Activated CD4-positive, alpha-beta T cell treated with anti-CD3 and anti-CD28 coated beads for 24 hours (primary cell): ENCODE measurements around the gene RTN4R.

ENCODE experiments used
- DNase-seq, 2 donors: peaks; one replicate each; pipeline ENCODE4 v3.0.0-alpha.2; 2020; ENCODE audit warnings: low read depth in 2 of 2

RTN4R gene

GRCh38 chr22:20216863-20217499 lies 51.1 kb downstream of the RTN4R start:
- no peak for DNase-seq

- no peak for DNase-seq
These were observed 52.4 kb downstream of the RTN4R start for GRCh38 chr22:20215742-20216141.

- DNase-seq, result no peak
These were observed 53.3 kb downstream of the RTN4R start for GRCh38 chr22:20214853-20215252.

- DNase-seq, result no peak
These were observed 54.0 kb downstream of the RTN4R start for GRCh38 chr22:20213833-20214708.

DNA sequence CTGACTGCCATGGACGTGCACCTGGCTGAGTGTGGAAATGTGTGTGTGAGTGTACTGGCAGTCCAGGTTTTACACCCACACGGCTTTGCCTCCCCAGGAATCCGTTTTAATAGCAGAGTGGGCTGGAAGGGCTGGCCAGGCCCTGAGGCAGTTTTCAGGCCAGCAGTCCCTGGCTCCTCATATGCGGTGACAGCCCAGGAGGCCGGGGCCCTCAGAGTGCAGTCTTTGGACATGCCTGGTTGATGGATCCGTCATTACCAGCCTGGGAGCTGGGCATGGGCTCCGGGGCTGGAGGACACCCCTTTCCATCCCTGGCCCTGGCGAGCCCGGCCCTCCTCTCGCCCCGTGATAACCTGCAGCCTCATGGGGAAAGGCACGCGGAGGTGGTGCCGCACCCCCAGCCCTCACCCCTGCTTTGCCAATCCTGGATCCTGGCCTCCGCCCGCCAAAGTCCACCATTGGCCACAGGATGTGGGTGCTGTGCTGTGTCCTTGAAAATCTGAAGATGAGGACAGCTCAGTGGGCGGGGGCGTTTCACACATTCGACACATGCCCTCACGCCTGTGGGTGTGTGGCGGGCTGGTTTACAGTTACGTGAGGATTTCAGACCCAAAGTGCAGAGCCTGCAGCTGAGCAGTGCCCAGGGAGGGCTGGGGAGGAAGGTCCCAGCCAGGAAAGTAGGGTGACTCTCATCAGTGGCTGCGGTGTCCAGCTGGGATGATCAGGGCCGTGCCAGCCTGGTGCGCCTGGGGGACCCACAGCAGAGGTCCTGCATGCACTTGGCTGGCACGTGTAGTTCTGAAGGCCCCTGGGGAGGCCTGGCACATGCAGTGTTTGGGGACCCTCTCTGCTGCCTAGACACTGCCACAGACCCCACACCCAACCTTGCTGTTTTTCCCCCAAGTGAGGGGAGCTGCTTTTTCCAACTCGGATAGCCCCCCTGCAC lies 55.1 kb downstream of the RTN4R start:
- DNase-seq, result no peak

DNA sequence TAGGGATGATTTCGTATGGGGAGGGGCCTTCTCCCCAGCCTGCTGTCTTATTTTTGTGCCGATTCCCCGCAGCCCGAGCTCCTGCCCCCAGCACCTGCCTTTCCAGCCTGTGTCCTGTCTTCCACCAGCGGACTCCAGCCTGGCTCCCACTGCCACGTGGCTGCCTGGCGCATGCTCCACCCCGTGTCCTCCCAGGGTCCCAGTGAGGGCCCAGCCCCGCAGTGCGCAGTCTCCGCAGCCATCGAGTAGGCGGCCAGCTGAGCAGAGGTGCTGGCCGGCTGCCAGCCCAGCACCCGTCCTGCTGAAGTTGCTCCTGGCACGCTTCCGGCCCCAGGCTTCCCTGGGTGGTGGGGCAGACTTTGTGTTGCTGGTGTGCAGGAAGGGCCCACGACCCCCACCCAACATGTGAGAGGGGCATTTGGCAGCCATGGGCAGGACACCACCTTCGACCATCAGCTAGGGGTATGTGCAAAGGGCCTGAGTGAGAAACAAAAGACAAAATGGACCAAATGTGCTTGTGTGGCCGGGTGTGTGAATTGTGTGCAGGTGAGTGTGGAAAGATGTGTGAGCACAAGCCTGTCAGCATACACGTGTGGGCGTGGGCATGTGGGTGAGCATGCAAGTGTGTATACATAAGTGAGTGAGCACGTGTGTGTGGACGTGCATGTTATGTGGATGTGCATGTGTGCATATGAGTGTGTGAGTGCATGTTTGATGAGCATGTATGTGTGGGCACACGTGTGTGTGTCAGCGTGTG lies 55.9 kb downstream of the RTN4R start:
- DNase-seq, result no peak

DNA sequence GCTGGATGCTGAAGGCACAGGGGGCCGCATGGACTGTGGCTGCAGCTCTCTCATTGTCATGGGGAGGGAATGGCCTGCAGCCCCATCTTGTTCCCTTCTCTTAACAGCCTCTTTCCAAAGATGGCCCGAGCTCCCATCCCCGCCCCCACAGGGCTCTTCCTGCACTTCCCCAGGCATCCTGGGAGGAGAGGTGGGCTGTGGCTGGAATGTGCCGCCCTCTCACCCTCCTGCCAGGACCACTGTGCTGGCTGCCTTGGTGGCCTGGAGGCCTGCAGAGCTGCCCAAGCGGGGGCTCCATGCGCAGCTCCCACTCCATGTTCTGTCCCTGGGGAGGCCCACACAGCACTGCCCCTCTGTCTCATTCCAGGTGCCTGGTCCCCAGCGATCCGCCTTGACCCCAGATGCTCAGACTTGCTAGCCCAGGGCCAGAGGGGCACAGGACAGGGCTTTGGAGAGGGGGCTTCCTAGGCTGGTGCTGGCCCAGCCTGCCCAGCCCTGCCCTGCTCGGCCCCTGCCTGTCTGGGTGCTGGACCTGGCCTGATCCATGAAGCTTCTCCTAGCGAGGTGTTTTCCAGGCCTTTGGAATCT lies 56.6 kb downstream of the RTN4R start:
- DNase-seq, result no peak

DNA sequence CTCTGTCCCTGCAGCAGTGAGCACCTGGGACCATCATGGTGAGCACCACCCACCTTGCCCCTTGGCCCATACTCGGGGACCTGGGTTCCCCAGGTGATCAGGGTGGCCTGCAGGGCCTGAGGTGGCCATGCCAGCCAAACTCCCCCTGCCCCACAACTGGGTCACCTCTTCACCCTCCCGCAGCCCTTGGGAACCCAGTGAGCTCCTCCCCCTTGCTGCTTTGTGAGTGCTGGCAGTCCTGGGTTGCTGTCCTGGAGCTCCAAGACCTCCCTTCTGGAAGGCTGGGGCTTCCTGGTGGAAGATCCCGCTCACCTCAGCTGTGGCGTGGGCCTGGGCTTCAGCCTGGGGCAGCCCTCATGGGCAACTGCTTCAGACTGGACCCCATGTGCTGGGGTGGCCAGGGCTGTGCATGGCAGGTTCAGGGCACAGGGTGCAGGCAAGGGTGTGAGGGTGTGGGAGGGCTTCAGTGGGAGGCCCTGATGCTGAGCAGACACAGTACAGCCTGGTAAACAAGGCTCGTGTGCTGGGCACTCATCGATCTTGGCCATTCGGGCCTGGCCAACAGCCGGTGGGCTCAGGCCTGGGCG lies 57.6 kb downstream of the RTN4R start:
- no peak for DNase-seq

DNA sequence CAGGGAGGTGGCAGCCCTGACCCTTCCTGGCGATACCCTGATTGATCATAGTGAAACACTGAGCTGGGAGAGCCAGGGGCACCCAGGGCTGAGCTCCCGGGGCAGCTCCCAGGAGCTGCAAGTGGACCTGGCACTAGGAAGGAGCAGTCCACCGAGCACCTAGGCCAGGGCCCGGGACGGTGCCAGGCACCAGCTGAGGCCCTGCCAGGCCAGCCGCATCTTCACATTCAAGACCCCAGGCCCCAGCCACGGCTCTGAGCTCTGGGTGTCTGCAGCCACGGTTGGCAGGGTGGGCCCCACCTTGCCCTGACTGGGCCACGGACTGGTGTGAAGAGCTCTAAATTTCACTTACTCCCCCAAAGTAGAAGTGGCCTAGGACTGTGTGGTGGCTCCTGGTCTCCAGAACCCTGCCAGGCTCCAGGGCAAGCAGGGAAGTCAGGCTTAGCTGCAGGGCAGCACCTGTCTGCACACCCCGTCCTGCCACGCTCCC lies 58.3 kb downstream of the RTN4R start:
- DNase-seq, result no peak

- DNase-seq, result no peak
These were observed 59.3 kb downstream of the RTN4R start for GRCh38 chr22:20208713-20209310.

DNA sequence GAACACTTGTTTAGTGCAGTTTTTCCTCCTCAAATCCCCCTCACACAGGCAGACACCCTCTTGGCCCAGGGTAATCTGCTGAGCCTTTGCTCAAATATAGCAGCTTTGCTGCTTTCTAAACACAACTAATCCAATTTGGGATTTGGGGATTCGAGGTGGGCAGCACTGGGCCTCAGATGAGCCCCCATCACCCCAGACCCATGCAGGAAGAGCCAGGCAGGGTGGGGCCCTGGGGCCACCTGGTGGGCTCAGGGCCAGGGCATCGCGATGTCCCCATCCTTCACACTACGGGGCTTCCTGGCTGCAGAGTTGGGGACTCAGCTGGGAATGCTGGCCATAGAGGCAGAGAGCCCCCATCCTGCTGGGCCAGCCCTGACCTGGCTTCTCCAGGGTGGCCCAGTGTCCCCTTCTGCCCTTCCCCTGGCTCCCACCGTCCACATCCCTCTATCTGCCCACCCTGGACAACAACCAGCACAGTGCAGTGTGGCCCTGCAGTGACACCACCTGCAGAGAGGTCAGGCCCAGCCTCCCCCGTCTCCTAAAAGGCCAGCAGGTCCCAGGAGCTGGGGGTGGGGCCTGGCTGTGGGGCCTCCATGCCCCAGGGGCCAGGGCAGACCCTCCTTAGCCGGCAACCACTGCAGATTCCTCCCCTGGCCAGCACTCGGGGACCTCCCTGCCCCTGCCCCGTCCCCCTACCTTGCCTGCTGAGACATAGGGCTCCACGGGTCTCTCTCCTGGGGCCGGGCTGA lies 60.7 kb downstream of the RTN4R start:
- no peak for DNase-seq

- no peak for DNase-seq
These were observed 61.4 kb downstream of the RTN4R start for GRCh38 chr22:20206709-20207215.

DNA sequence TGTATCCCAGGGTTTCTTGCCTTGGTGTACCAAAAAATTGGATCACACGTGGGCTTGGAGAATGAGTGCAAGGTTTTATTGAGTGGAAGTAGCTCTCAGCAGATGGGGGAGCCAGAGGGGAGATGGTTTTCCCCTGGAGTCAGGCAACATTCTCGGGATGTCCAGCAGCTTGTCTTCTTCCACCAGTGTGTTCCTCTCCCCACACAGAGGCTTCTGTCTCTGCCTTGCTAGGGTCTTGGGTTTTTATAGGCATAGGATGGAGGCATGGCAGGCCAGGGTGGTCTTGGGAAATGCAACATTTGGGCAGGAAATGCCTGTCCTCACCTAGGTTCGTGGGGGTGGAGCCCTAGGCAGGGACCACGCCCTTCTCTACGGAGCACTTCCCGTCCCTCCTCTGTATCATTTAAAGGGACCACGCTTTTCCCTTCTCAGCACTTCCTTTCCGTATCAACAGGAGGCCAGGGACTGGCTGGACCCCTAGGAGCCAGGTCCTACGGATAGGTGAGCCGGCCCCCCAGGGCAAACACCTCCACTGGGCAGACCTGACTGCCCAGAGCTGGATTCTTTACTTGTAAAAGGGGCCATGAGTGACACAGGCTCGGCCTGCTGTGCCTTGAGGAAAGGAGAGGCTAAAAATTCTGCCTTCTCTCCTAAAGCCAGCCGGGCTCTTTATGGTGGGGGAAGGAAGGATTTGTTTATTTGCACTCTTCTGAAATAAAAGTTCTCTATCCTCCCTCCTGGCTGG lies 62.0 kb downstream of the RTN4R start:
- DNase-seq, result peak; percentile 57 to 59

DNA sequence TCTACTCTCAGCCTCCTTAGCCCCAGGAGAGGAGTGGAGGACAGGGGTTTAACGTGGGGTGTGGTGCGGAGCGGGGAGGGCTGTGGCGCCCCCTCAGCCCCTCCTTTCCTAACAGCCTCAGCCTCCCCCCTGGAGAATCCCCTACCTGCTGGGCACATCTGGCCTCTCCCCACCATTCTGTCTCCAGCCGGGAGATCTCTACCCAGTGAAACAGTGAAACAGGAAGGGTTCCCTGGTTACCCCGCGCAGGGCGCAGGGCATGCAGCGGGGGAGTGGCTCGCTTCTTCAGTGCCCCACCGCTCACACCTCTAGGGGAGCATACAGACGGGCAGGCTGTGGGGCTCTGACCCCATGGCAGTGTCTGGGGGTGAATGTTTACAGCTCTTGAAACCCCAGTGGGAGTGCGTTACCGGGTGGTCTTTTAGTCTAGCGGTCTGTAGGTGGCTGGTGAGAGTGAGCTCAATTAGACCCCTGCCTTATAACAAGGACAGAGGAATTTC lies 62.6 kb downstream of the RTN4R start:
- no peak for DNase-seq

- no peak for DNase-seq
These were observed 63.3 kb downstream of the RTN4R start for GRCh38 chr22:20204806-20205205.

- no peak for DNase-seq
These were observed 63.8 kb downstream of the RTN4R start for GRCh38 chr22:20204311-20204710.

DNA sequence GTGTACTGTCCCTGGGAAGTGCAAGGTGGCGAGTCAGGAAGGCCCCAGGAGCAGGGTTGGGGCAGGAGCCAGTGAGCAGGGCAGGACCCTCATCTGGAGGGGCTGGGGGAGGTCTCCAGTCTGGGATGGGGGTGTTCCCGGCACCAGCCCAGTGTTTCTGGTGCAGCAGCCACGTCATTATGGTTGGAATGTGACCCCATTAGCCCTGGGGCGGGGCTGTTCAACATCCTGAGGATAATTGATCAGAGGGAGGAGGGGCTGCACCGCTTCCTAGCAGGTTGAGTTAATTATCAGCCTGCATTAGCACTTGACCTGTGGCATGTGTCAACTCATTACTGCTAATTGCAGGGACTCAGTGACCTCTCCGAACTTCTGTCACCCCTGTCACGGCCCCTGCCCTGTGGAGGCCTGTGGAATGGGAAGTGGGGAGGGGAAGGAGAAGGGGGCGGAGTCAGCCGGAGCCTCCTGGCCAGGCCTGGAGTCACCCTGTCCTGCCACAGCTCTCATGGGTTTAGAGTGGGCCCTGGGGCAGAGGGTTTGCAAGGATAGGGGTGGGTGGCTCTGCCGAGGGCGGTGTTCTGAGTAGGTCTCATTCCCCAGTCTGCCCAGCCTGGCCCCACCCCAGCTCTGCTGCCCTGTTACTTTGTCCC lies 64.4 kb downstream of the RTN4R start:
- DNase-seq, result no peak

GRCh38 chr22:20203142-20203551 lies 65.0 kb downstream of the RTN4R start:
- DNase-seq, result no peak
